Measurements from ENCODE around the gene DSC1.
A peak's percentile ranks its signal among the peaks of the same experiment; 100 is the strongest.

DSC1 gene

GRCh38 chr18:31197676-31198075, 35.0 kb upstream of the DSC1 start:
- no peaks in the 10 kb centered on the region for H3K36me3 ChIP-seq (ENCODE audit: control insufficient read depth in 1 of 2, insufficient read depth in 2 of 2, low read length in 2 of 2)
- H4K8ac ChIP-seq (ENCODE audit: low read depth, low read length), result no peak overlapping the region
- no CpG with 5 or more reads among the region's 2 CpGs for WGBS (ENCODE audit: extremely low coverage, insufficient coverage, insufficient read length)
- no peak overlapping the region for H2AK5ac ChIP-seq (ENCODE audit: low read length)
- H3K14ac ChIP-seq (ENCODE audit: low read length), result no peak overlapping the region
- no peak overlapping the region for H4K12ac ChIP-seq (ENCODE audit: low read depth, low read length)
- H3K79me2 ChIP-seq (ENCODE audit: control insufficient read depth, insufficient read depth, low read length, poor library complexity), result no peaks in the 10 kb centered on the region
- DNase-seq, result no peak
- no peak overlapping the region for H3K9ac ChIP-seq (ENCODE audit: low read length)
- no peak overlapping the region for H3K4me2 ChIP-seq (ENCODE audit: low read length)
- H3K23ac ChIP-seq (ENCODE audit: low read length), result no peak overlapping the region
- no peaks in the 10 kb centered on the region for H3K9me3 ChIP-seq (ENCODE audit: insufficient read depth, low read depth, low read length)
- H3K18ac ChIP-seq (ENCODE audit: low read length), result no peak overlapping the region
- H3K27me3 ChIP-seq (ENCODE audit: insufficient read depth, low read length), result no peaks in the 10 kb centered on the region
- H3K79me1 ChIP-seq (ENCODE audit: low read length), result peaks cover 2% of the 10 kb centered on the region
- H3K27ac ChIP-seq (ENCODE audit: low read depth, low read length), result no peak overlapping the region
- H2BK12ac ChIP-seq (ENCODE audit: low read length), result peak overlapping the region; percentile 89
- H2BK5ac ChIP-seq (ENCODE audit: low read depth, low read length, poor library complexity), result no peak overlapping the region
- peaks cover 0 to 6% of the 10 kb centered on the region in 2 experiments for H3K4me1 ChIP-seq (ENCODE audit: control insufficient read depth in 1 of 2, insufficient read depth in 2 of 2, low read length in 2 of 2)
- no peak overlapping the region for H2AFZ ChIP-seq (ENCODE audit: insufficient read depth, low read length, poor library complexity)
- no peak overlapping the region for H3K4ac ChIP-seq (ENCODE audit: low read depth, low read length)
- H3K4me3 ChIP-seq (ENCODE audit: low read depth, low read length), result no peak overlapping the region
- H2BK120ac ChIP-seq (ENCODE audit: insufficient read depth, low read length, poor library complexity), result no peak overlapping the region
- no peak overlapping the region for H4K91ac ChIP-seq (ENCODE audit: low read depth, low read length)

- H3K9me3 ChIP-seq (ENCODE audit: insufficient read depth, low read depth, low read length), result no peaks in the 10 kb centered on the region
- H3K23ac ChIP-seq (ENCODE audit: low read length), result no peak overlapping the region
- H2AFZ ChIP-seq (ENCODE audit: insufficient read depth, low read length, poor library complexity), result no peak overlapping the region
- no peaks in the 10 kb centered on the region for H3K79me2 ChIP-seq (ENCODE audit: control insufficient read depth, insufficient read depth, low read length, poor library complexity)
- no peak overlapping the region for H4K12ac ChIP-seq (ENCODE audit: low read depth, low read length)
- H3K79me1 ChIP-seq (ENCODE audit: low read length), result peaks cover 2% of the 10 kb centered on the region
- H3K4ac ChIP-seq (ENCODE audit: low read depth, low read length), result no peak overlapping the region
- peak overlapping the region; percentile 43 for H2BK120ac ChIP-seq (ENCODE audit: insufficient read depth, low read length, poor library complexity)
- no peak overlapping the region for H3K14ac ChIP-seq (ENCODE audit: low read length)
- H3K27me3 ChIP-seq (ENCODE audit: insufficient read depth, low read length), result no peaks in the 10 kb centered on the region
- no peak overlapping the region for H4K8ac ChIP-seq (ENCODE audit: low read depth, low read length)
- DNase-seq, result no peak
- no peak overlapping the region for H3K9ac ChIP-seq (ENCODE audit: low read length)
- no CpG with 5 or more reads among the region's 3 CpGs for WGBS (ENCODE audit: extremely low coverage, insufficient coverage, insufficient read length)
- H3K27ac ChIP-seq (ENCODE audit: low read depth, low read length), result no peak overlapping the region
- H3K4me2 ChIP-seq (ENCODE audit: low read length), result no peak overlapping the region
- peak overlapping the region; percentile 76 for H2BK12ac ChIP-seq (ENCODE audit: low read length)
- no peaks in the 10 kb centered on the region for H3K36me3 ChIP-seq (ENCODE audit: control insufficient read depth in 1 of 2, insufficient read depth in 2 of 2, low read length in 2 of 2)
- peak overlapping the region; percentile 62 for H4K91ac ChIP-seq (ENCODE audit: low read depth, low read length)
- no peak overlapping the region for H2BK5ac ChIP-seq (ENCODE audit: low read depth, low read length, poor library complexity)
- no peak overlapping the region for H2AK5ac ChIP-seq (ENCODE audit: low read length)
- H3K4me3 ChIP-seq (ENCODE audit: low read depth, low read length), result no peak overlapping the region
- no peak overlapping the region for H3K18ac ChIP-seq (ENCODE audit: low read length)
- H3K4me1 ChIP-seq (ENCODE audit: control insufficient read depth in 1 of 2, insufficient read depth in 2 of 2, low read length in 2 of 2), result peaks cover 0 to 8% of the 10 kb centered on the region in 2 experiments
Observed at GRCh38 chr18:31195063-31195462, 32.4 kb upstream of the DSC1 start.

- DNase-seq, result peak in 1 of 2 donors; percentile 27
Observed at GRCh38 chr18:31192086-31192776, 29.6 kb upstream of the DSC1 start.

GRCh38 chr18:31190919-31191318, 28.3 kb upstream of the DSC1 start:
- H3K18ac ChIP-seq (ENCODE audit: low read length), result no peak overlapping the region
- H3K4me1 ChIP-seq (ENCODE audit: control insufficient read depth in 1 of 2, insufficient read depth in 2 of 2, low read length in 2 of 2), result peaks cover 0 to 6% of the 10 kb centered on the region in 2 experiments
- H3K9ac ChIP-seq (ENCODE audit: low read length), result no peak overlapping the region
- H3K23ac ChIP-seq (ENCODE audit: low read length), result no peak overlapping the region
- peak overlapping the region; percentile 46 for H3K4me2 ChIP-seq (ENCODE audit: low read length)
- H3K36me3 ChIP-seq (ENCODE audit: control insufficient read depth in 1 of 2, insufficient read depth in 2 of 2, low read length in 2 of 2), result no peaks in the 10 kb centered on the region
- no peaks in the 10 kb centered on the region for H3K27me3 ChIP-seq (ENCODE audit: insufficient read depth, low read length)
- H3K27ac ChIP-seq (ENCODE audit: low read depth, low read length), result peak overlapping the region; percentile 77
- no peaks in the 10 kb centered on the region for H3K9me3 ChIP-seq (ENCODE audit: insufficient read depth, low read depth, low read length)
- H3K79me1 ChIP-seq (ENCODE audit: low read length), result peaks cover 2% of the 10 kb centered on the region
- no peak overlapping the region for H3K4ac ChIP-seq (ENCODE audit: low read depth, low read length)
- H2AFZ ChIP-seq (ENCODE audit: insufficient read depth, low read length, poor library complexity), result no peak overlapping the region
- peaks cover 2% of the 10 kb centered on the region for H3K79me2 ChIP-seq (ENCODE audit: control insufficient read depth, insufficient read depth, low read length, poor library complexity)
- WGBS (ENCODE audit: extremely low coverage, insufficient coverage, insufficient read length), result no CpG with 5 or more reads among the region's 2 CpGs
- no peak overlapping the region for H4K8ac ChIP-seq (ENCODE audit: low read depth, low read length)
- no peak overlapping the region for H2BK12ac ChIP-seq (ENCODE audit: low read length)
- H3K14ac ChIP-seq (ENCODE audit: low read length), result no peak overlapping the region
- no peak overlapping the region for H2BK120ac ChIP-seq (ENCODE audit: insufficient read depth, low read length, poor library complexity)
- H4K91ac ChIP-seq (ENCODE audit: low read depth, low read length), result no peak overlapping the region
- DNase-seq, result peak; percentile 28 to 88
- no peak overlapping the region for H2AK5ac ChIP-seq (ENCODE audit: low read length)
- H3K4me3 ChIP-seq (ENCODE audit: low read depth, low read length), result no peak overlapping the region
- H2BK5ac ChIP-seq (ENCODE audit: low read depth, low read length, poor library complexity), result no peak overlapping the region
- no peak overlapping the region for H4K12ac ChIP-seq (ENCODE audit: low read depth, low read length)

More at GRCh38 chr18:31192086-31192776, 29.6 kb upstream of the DSC1 start:
- H3K27ac ChIP-seq (ENCODE audit: low read depth, low read length), result peak overlapping the region; percentile 83
- no peaks in the 10 kb centered on the region for H3K9me3 ChIP-seq (ENCODE audit: insufficient read depth, low read depth, low read length)
- H4K91ac ChIP-seq (ENCODE audit: low read depth, low read length), result no peak overlapping the region
- no peak overlapping the region for H3K9ac ChIP-seq (ENCODE audit: low read length)
- peaks cover 2% of the 10 kb centered on the region for H3K79me2 ChIP-seq (ENCODE audit: control insufficient read depth, insufficient read depth, low read length, poor library complexity)
- H3K4me3 ChIP-seq (ENCODE audit: low read depth, low read length), result no peak overlapping the region
- no peak overlapping the region for H3K18ac ChIP-seq (ENCODE audit: low read length)
- no peak overlapping the region for H3K4ac ChIP-seq (ENCODE audit: low read depth, low read length)
- H2AFZ ChIP-seq (ENCODE audit: insufficient read depth, low read length, poor library complexity), result no peak overlapping the region
- no peaks in the 10 kb centered on the region for H3K36me3 ChIP-seq (ENCODE audit: control insufficient read depth in 1 of 2, insufficient read depth in 2 of 2, low read length in 2 of 2)
- H3K79me1 ChIP-seq (ENCODE audit: low read length), result peaks cover 2% of the 10 kb centered on the region
- no peak overlapping the region for H4K12ac ChIP-seq (ENCODE audit: low read depth, low read length)
- no peak overlapping the region for H3K23ac ChIP-seq (ENCODE audit: low read length)
- H2BK12ac ChIP-seq (ENCODE audit: low read length), result no peak overlapping the region
- no peaks in the 10 kb centered on the region for H3K27me3 ChIP-seq (ENCODE audit: insufficient read depth, low read length)
- no peak overlapping the region for H2BK120ac ChIP-seq (ENCODE audit: insufficient read depth, low read length, poor library complexity)
- H3K14ac ChIP-seq (ENCODE audit: low read length), result no peak overlapping the region
- H3K4me2 ChIP-seq (ENCODE audit: low read length), result no peak overlapping the region
- H4K8ac ChIP-seq (ENCODE audit: low read depth, low read length), result no peak overlapping the region
- no peak overlapping the region for H2BK5ac ChIP-seq (ENCODE audit: low read depth, low read length, poor library complexity)
- no peak overlapping the region for H2AK5ac ChIP-seq (ENCODE audit: low read length)
- H3K4me1 ChIP-seq (ENCODE audit: control insufficient read depth in 1 of 2, insufficient read depth in 2 of 2, low read length in 2 of 2), result peaks cover 0 to 6% of the 10 kb centered on the region in 2 experiments
